NCI-H446 (cell line): Measurements from ENCODE around the gene ARCN1.

Source experiments
- DNase-seq, 2 experiments: peaks; one replicate each; lab custom pipeline; 2025; lab: John Stamatoyannopoulos, UW

ARCN1 gene

GRCh38 chr11:118638726-118639125 is 66.5 kb downstream of the ARCN1 start:
- DNase-seq, result no peak

GRCh38 chr11:118639899-118640298 is 67.7 kb downstream of the ARCN1 start:
- no peak for DNase-seq

GRCh38 chr11:118640332-118641154 is 68.3 kb downstream of the ARCN1 start:
- peak in 1 of 2 experiments; percentile 23 for DNase-seq

DNA sequence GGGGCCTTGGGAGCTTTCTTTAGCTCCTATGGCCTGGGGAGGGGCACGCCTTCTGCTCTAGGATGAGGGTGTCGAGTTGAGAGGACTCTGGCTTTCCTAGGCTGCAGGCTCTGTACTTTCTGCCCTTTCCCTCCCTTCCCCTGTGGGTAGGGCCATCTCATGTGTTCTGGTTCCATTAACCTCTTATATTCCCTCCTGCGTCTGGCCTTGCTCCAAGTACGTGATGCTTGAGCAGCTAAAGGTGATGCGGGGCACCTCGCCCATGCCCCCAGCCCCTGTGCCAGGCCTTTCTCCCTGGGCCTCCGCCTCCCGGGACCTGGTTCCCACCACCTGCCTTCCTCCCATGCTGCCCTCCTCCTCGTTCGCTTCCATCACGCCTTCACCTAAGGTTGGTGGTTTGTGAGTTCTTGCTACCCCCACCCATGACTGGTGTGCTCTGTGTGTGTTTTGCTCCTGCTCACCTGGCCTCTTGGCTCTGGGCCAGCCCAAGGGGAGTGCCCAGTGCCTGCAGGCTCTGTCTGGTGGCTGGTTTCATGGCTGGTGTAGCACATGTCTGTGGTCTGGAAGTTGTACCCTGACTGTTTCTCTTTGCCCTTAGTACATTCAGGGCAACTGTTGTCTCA is 69.3 kb downstream of the ARCN1 start:
- no peak for DNase-seq

GRCh38 chr11:118643142-118643994 is 71.2 kb downstream of the ARCN1 start:
- peak; percentile 92 to 95 for DNase-seq

DNA sequence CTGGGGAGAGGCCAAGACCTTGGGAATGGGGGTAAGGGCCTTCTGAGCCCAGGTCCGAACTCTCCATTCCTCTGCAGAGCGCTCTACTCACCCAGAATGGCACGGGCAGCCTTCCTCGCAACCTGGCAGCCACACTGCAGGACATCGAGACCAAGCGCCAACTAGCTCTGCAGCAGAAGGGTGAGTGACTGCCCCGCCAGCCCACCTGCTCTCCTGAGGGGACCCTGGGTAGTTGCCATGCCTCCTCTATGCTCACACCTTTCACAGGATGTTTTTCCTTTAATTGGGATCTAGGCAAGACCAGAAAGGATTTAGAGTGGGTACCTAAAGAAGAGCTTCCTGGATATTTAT is 71.8 kb downstream of the ARCN1 start:
- DNase-seq, result peak in 1 of 2 experiments; percentile 25

DNA sequence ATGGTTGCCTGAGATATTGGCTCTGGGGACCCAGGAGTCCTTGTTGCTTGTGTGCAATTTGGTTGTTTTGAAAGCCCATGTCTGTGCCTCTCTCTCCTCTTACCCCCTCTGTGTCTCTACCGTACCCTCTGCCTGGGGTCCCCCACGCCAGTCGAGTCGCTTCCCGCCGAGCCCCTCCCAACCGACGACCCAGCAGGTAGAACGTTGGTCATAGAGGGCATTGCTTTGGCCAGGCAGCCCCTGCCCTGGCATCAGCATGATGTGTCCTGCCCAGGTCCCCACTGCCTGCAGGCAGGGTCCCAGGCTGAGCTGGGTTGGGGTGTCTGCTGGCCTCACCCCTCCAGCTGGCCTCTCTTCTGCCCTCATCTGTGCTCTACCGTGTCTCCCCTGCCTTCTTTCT is 72.3 kb downstream of the ARCN1 start:
- no peak for DNase-seq

- peak; percentile 50 to 91 for DNase-seq
Observed at GRCh38 chr11:118645066-118645715, 73.0 kb downstream of the ARCN1 start.

DNA sequence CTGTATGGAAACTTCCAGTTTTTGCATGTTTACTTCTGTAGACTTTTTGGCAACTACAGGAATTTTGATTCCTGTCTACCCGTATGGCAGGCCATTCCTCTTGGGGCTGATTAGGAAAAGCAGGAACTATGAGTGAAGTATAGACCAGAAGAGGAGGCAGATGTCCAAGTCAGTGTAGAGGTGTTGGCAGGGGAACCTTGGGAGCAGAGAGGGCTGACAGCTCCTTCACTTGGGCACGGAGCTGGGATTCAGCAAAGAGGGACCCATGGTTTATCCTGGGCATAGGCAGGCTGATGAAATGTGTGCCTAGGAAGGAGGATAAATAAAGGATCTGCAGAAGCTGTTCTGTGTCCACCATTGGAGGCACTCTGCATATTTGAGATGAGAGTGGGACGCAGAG is 74.2 kb downstream of the ARCN1 start:
- DNase-seq, result peak; percentile 60 to 84

DNA sequence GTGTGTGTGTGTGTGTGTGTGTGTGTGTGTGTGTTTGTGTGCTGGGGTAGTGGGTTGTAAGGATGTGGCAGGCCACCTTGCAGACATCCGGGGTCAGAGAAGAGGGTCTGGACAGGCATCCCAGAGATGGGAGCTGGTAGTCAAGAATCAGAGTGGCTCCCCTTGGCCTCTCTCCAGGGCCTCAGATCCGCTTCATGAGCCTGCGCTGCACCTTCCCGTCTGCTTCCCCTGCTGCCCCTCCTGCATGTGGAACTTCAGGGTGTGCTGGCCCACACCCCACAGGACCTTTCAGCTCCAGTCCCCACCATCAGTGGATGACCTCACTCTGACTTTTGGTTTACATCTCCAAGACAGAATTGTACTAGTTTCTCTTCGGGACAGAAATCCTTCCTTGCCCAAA is 76.1 kb downstream of the ARCN1 start:
- DNase-seq, result no peak

- DNase-seq, result no peak
Observed at GRCh38 chr11:118649941-118650340, 77.7 kb downstream of the ARCN1 start.

DNA sequence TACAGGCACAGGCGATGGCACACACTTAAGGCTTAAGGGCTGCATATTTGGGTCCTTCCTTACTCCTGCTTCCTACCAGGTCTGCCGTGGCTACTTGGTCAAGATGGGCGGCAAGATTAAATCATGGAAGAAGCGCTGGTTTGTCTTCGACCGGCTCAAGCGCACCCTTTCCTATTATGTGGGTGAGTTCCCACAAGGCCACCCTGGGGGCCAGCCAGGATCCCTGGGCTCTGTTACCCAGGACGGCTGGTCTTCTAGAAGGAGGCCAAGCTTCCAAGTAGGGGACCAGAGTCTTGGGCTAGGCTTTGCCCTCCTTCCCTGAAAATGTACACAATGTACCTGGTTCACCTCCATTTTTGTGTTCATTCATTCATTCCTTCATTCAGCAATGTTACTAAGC is 78.2 kb downstream of the ARCN1 start:
- DNase-seq, result no peak

DNA sequence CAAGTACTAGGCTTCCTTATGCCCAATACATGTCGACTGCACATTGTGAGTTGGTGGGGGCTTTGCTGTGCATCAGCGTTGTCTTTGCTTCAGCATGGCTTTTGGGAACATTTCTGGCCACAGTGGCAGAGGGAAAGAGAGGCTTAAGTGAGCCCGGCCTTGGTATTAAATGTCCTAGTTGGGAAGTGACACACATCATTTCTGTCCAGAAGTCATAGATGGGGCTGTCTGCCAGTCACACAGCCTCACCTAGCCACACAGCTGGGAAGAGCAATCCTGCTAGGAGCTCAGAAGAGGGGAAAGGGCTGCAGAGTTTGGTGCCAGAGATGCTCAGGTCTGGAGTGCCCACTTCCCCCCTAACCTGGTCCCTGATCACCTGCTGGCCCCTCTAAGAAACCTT is 79.6 kb downstream of the ARCN1 start:
- DNase-seq, result no peak
